Globus pallidus (tissue), 1 donor: ENCODE measurements around the gene EIPR1.

Source experiments
- DNase-seq: peaks from one replicate; pipeline ENCODE4 v3.0.0-alpha.2; 2015; ENCODE audit warnings: low spot score

EIPR1 gene

DNA sequence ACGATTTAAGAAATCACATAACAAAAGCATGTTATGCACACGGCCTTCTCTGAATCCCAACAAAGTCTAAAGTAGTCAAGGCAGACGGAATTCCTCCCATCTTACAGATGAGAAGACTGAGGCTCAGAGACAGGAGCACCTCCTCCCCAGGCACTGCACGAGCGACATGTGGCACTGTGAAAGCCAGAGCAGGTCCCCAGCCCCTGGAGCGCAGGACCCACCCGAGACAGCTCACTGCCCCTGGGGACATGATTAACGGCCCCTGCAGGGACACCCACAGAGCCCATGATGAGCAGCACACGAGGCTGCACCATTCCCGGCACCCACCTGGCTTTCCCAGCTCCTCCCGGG lies 53.6 kb downstream of the EIPR1 start:
- no peak for DNase-seq

DNA sequence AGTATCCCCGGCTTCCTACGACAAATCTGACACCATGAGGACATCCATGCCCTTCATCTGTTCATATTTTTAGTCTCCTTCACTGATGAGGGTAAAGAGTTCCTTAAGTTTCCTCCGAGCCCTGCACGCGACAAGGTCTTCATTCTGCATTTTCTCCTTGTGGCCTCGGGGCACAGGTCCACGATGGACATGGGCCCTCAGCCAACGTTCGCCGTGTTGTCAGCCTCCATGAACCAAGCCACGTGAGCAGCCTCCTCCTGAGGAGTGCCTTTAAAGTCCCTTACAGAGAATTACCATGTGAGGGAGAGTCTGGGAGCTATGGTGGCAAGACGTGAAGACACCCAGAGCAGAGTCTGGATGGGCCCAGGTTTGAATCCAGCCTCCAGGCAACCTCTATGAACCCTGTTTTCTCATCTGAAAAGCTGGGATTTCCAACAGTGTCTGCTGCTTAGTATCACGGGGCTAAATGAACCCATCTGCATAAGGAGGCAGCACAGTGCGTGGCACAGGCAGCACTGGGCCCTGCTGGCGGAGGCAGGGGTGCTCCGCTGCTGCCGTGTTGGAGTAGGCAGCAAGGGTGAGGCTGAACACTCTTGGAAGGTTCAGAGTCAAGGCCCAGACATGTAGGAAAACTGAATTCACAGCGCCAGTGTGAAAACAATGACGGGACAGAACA lies 54.1 kb downstream of the EIPR1 start:
- no peak for DNase-seq

DNA sequence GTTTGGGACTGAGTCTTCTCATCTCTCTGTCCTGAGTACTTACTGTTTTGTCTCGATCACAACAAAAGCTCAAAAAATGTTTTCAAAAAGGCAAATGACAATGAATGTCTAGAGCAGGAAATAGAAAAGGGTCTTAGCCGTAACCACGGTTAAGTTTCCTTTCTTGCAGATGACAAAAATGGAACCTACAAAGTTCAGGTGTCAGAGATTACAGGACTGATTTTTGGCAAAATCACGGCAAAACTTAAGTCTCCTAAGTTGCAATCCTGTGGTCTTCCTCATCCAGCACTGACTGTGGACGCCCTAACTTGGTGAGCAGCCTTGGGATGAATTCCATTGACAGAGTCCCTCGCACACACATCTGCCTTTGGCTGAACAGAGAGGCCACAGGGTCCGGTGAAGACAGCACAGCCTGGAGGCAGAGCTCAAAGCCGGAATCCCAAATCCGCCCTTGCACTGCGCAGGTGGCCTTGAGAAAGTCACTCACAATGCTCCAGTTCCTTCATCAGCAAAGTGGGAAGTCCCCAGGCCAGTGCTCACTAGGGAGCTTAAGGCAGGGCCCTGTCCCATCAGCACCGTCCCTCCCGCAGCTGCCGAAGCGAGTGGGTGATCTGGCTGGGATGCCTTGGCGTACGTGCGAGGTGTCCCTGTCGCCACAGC lies 55.2 kb downstream of the EIPR1 start:
- no peak for DNase-seq

DNA sequence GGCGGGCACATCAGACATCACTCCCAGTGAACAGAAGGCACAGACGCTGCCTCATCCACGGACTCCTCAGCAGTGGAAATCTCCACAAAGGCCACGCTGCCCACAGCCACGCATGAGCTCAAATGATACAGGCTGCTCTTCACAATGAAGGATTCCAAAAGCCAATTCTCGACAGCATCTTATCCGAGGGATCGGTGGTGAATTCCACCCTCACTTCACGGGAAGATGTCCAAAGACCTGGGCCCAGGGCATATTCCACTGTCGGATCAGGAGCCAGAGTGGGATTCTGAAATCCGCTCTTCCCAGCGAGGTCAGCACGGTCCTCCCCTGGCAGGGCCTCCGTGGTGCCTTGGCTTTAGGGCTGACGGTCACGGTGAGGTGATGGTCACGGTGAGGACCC lies 55.8 kb downstream of the EIPR1 start:
- DNase-seq = no peak

GRCh38 chr2:3320910-3321605 lies 56.6 kb downstream of the EIPR1 start:
- DNase-seq = no peak

DNA sequence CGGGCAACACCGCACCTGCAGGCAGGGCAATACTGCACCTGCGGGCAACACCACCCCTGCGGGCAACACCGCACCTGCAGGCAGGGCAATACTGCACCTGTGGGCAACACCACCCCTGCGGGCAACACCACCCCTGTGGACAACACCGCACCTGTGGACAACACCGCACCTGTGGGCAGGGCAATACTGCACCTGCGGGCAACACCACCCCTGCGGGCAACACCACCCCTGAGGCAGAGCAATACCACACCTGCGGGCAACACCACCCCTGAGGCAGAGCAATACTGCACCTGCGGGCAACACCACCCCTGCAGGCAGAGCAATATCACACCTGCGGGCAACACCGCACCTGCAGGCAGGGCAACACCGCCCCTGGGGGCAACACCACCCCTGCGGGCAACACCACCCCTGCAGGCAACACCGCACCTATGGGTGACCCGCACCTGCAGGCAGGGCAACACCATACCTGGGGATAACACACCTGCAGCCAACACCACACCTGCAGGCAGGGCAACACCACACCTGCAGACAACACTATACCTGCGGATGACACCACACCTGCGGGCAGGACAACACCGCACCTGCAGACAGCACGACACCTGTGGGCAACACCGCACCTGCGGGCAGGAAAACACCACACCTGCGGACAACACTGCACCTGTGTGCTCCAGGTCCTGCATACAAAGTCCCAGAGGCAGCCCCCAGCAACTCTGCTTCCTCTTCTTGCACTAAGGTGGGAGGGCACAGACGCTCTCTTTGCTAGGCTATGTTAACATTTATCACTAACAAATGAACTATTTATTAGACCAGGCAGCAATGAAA lies 57.7 kb downstream of the EIPR1 start:
- DNase-seq = no peak

DNA sequence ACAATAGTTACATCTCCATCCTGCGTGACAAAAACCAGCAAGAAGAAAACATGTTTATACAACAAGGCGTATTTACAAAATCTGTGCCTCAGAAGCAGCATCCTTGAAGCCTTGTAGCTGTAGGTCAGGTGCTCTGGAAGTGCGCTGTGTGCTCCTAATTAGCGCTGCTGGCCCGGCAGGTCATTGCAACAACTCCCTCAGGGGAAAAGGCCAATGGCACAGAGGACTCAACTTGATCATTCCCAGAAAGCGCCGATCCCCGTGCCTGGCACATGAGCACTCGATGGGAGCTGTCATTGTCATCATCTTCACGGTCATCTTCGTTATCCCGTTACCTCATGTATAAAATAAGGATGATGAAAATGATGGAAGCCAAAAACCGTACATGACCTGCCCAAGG lies 58.5 kb downstream of the EIPR1 start:
- DNase-seq = no peak

DNA sequence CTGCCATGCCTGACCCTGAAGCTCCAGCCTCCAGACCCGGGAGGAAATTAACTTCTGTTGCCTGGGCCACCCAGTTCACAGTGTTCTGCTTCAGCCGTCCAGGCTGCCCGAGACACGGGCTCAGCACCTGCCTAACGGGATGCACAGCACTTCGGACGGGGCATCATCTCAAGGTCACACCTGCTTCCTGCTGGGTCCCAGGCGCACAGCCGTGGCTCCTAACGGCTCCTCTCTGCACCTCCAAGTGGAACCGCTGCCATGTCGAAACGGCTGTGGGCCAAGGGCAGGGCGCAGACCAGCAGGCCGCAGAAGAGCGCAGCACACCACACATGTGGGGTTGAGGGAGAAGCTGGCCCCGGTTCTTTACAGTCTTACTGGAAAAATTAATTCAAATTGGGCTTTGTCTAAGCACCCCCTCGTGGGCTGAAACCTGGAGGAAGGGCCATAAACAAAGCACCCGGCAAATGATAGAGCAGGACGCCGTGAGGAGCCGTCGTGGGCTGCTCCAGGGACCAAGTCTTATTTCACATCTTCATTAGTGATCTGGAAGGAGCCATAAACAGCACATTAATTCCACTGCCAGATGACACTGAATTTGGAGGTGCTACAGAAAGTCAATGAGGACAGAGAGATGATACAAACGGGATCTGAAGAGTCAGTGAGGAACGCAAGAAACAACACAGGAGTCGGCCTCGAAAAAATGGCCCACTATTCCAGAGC lies 59.6 kb downstream of the EIPR1 start:
- no peak for DNase-seq

- DNase-seq = no peak
Observed at GRCh38 chr2:3317277-3317685, 60.3 kb downstream of the EIPR1 start.

DNA sequence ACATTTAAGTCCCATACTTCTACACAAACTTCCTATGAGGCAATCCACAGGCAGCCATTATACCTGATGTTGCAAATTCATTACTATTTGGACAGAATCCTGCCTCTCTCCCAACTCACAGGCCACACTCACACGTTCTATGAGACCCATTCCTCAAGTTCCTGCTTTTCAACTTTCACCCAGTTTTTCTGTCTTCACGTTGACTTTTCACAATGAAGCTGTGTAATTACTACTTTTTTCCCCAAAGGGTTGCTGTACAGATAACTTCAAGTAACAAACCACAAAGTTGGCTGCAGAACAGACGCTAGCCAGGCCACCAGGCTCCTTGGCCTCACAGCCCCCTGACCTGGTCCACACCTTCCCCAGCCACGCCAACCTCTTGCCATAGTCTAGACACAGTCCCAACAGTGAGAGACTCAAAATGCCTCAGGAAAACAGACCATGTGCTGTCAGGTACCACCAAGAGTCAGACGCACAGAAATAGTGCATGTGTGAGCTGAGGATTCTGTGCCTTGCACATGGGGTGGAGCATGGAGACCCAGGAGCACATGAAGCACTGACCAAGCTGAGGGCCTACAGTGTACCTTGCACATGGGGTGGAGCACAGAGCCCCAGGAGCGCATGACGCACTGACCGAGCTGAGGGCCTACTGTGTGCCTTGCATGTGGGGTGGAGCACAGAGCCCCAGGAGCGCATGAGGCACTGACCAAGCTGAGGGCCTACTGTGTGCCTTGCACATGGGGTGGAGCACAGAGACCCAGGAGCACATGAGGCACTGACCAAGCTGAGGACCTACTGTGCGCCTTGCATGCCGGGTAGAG lies 61.0 kb downstream of the EIPR1 start:
- no peak for DNase-seq

DNA sequence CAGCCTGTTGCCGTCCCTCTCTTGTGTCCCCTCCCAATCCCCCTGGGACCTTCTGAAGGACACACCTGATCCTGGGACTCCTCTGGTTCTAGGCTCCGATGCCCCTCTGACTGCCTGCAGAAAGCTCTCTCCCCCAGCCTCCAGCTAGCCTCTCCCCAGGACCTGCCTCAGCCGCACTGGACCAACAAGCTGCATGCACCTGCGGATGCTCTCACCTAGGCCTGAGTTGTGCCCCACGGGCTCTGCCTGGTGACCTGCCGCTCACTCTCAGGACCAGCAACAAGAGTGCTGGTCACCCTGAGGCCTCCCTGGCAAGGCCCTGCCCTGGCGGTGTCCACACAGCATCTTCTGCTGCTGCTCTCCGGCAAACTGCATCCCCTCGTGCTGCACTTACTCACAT lies 63.0 kb downstream of the EIPR1 start:
- no peak for DNase-seq

- DNase-seq = no peak
Observed at GRCh38 chr2:3313781-3314375, 63.7 kb downstream of the EIPR1 start.

DNA sequence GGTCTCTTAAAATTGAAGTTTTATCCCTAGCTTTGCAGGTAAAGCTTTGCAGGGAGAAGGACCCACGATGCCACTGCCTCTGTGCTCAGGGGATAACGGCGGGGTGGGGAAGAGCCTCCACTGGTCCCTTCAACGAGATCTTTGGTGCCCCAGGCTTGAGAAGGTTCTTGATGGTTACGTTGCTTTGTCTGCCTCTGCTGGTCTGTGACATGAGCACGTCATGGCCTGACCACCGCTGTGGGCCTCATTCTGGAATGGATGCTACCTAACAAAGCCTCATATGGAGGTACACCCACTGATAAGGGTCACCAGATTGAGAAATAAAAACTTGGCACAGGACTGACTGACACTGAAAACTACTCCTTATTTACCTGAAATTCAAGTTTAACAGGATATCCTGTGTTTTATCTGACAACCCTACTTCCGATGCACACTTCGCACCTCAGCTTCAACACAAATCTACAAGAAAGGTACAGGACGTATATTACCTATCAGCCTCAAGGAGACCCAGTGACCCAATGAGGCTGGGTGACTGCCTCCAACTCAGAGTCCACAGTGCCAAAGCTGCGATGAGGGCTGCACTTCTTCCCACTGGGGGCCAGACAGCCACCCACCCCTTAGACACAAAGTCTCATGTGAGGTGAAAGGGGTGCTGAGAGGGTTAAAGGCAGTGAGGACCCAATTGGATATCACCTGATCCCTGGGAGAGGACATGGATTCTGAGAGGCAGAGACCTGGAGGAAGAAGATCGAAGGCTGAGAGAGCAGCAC lies 64.9 kb downstream of the EIPR1 start:
- no peak for DNase-seq

- no peak for DNase-seq
Observed at GRCh38 chr2:3311601-3312000, 66.0 kb downstream of the EIPR1 start.

DNA sequence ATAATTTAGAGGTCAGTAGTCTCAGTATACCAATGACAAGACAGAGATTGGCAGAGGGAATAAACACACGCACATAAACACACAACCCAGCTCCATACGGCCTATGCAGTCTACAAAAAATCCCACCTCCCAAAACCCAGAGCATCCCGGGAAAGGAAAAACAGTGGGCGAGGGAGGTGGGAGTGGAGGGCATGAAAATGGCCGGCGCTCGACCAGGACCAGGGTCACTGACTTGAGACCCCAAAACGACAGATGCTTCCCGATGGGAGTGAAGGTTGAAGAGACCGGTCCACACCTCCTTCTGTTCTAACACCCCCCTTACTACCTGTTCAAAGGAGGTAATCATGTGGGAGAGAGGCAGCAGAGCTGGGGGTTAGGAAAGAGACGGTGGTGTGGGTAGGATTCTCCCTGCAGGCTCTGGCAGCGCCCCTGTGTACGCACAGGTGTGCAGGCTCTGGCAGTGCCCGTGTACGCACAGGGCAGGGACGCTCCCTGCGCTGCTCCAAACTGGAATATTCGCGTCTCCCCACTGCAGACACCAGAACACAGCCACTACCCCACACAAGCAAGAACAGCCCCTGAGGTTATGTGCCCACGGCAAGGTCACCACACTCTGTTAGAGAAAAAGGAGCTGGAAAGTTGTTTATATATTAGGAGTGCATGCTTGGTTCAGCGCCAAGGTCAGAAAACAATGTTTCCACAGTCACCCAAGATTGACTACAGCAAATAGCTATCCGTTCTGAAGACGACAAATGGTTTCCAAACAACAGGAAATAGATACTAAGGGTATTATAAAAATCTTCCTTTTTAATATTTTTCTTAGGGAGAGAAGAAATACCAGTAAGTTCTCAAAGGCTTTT lies 67.9 kb downstream of the EIPR1 start:
- DNase-seq = no peak

DNA sequence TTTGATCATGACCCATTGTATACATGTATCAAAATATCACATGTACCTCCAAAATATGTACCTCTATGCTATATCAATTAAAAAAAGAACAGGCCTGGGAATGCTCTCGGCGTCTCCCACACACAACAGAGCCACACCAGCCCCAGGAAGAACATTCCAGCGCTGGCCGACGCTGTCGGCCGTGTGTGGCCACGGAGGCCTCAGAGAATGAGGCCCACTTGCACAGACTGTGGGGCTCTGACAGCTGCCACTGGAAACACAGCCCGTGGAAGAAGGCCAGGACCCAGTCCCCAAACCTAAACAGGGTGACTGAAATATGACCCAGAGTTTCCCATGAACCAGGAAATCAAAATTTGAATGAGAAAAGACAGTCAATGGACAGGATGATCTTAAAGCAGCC lies 69.7 kb downstream of the EIPR1 start:
- DNase-seq = no peak

- DNase-seq = no peak
Observed at GRCh38 chr2:3307236-3307635, 70.4 kb downstream of the EIPR1 start.

GRCh38 chr2:3305952-3306351 lies 71.7 kb downstream of the EIPR1 start:
- DNase-seq = no peak

DNA sequence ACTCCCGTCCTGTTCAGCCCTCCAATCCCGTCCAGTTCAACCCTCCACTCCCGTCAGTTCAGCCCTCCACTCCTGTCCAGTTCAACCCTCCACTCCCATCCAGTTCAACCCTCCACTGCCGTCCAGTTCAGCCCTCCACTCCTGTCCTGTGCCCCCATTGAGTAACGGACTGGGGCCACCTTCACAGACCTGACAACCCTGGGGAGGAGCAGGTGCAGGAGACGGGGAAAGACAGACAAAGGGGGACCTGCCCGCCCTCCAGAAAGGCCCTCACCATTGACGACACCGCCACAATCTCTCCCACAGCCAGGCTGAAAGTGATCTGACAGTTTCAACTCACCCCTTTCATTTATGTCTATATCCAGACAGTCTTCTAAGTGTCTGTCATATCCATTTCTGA lies 72.2 kb downstream of the EIPR1 start:
- DNase-seq = no peak
